Endothelial cell of umbilical vein (primary cell): ENCODE measurements around the gene ALKBH6. TPM values are rescaled to one million over a fixed set of nuclear protein-coding genes. Genes with fewer than 3 reads are reported as not detected.

Source experiments
- BruUV-seq: library from RNA; stranded (reverse); fragments of 400-500 nt; replicated peaks from 2 replicates; lab custom pipeline; 2021; lab: Mats Ljungman, UMichigan
- CTCF ChIA-PET: fragments of 300-600, 350-600 bp; sonication (Branson Sonifier 250); formaldehyde crosslinking; loops from one replicate; lab custom pipeline; 2021; ENCODE audit warnings: antibody characterized with exemption, inconsistent platforms; lab: Charles Lee
- POLR2A ChIA-PET: fragments of 300-600, 350-600 bp; sonication (Branson Sonifier 250); formaldehyde crosslinking; loops from one replicate; lab custom pipeline; 2021; ENCODE audit warnings: antibody characterized with exemption, inconsistent platforms; lab: Charles Lee
- DNase-seq: peaks from one replicate; pipeline ENCODE4 v3.0.0-alpha.2; 2011; ENCODE audit warnings: low read depth, low spot score
- FAIRE-seq: peaks from 2 replicates; lab custom pipeline; 2011; peaks lifted over from hg19 to GRCh38; lab: Jason Lieb, UNC
- H2AFZ ChIP-seq: 2 replicates; pipeline ENCODE4 v1.6.0; 2012; ENCODE audit warnings: low read depth, low read length, control low read depth, inconsistent platforms
- H3K27ac ChIP-seq: 2 replicates; pipeline ENCODE4 v1.5.1; 2011; ENCODE audit warnings: low read depth, mild to moderate bottlenecking, control low read depth, low read length, moderate library complexity; ENCODE audit not compliant: insufficient read depth
- H3K27me3 ChIP-seq, 2 experiments: 2 replicates each; pipeline versions ENCODE4 v1.6.0 to v1.6.1; 2011; ENCODE audit warnings: low read length in 2 of 2, mixed read lengths in 1 of 2; ENCODE audit not compliant: control insufficient read depth in 2 of 2, insufficient read depth in 2 of 2
- H3K36me3 ChIP-seq, 2 experiments: 2 replicates in 1 of 2; 3 replicates in 1 of 2; pipeline ENCODE4 v1.5.1; 2011; ENCODE audit warnings: low read length in 2 of 2, mild to moderate bottlenecking in 1 of 2, moderate library complexity in 1 of 2; ENCODE audit not compliant: control insufficient read depth in 2 of 2, insufficient read depth in 2 of 2; ENCODE audit errors: extremely low read depth in 1 of 2
- H3K4me1 ChIP-seq: 3 replicates; pipeline ENCODE4 v1.5.1; 2011; ENCODE audit warnings: mild to moderate bottlenecking, low read length; ENCODE audit not compliant: control insufficient read depth, insufficient read depth; ENCODE audit errors: extremely low read depth
- H3K4me2 ChIP-seq: 2 replicates; pipeline ENCODE4 v1.6.1; 2011; ENCODE audit warnings: low read length, control low read depth, mixed read lengths; ENCODE audit not compliant: insufficient read depth
- H3K4me3 ChIP-seq, 3 experiments: fragments of 200-600 bp in 1 of 3; sonication (generic), shearing (Covaris generic) in 1 of 3; replicated peaks in 1 of 3; 2 replicates each; pipeline ENCODE4 v1.5.1; 2011 to 2016; ENCODE audit warnings: control low read depth in 3 of 3, low read length in 3 of 3, mild to moderate bottlenecking in 2 of 3, inconsistent platforms in 1 of 3, low read depth in 1 of 3, moderate library complexity in 1 of 3; ENCODE audit not compliant: insufficient read depth in 1 of 3
- H3K79me2 ChIP-seq: 2 replicates; pipeline ENCODE4 v1.6.0; 2012; ENCODE audit warnings: low read length, inconsistent platforms; ENCODE audit not compliant: control insufficient read depth, insufficient read depth
- H3K9ac ChIP-seq: replicated peaks from 2 replicates; pipeline ENCODE3; 2011; ENCODE audit warnings: low read length, control low read depth; ENCODE audit not compliant: insufficient read depth; ENCODE audit errors: extremely low read depth
- H3K9me1 ChIP-seq: replicated peaks from 3 replicates; pipeline ENCODE4 v1.6.0; 2011; ENCODE audit warnings: mild to moderate bottlenecking, low read length; ENCODE audit not compliant: control insufficient read depth, insufficient read depth; ENCODE audit errors: extremely low read depth
- H3K9me3 ChIP-seq: replicated peaks from 2 replicates; pipeline ENCODE4 v1.5.1; 2012; ENCODE audit warnings: low read length, inconsistent platforms; ENCODE audit not compliant: control insufficient read depth, insufficient read depth
- H4K20me1 ChIP-seq: replicated peaks from 2 replicates; pipeline ENCODE3; 2011; ENCODE audit warnings: mild to moderate bottlenecking, low read length; ENCODE audit not compliant: control insufficient read depth, insufficient read depth; ENCODE audit errors: extremely low read depth
- EZH2 ChIP-seq: IDR thresholded peaks from 2 replicates; pipeline ENCODE4 v1.6.1; 2012; ENCODE audit warnings: borderline replicate concordance, low read depth, mild to moderate bottlenecking, moderate library complexity, low read length, inconsistent platforms; ENCODE audit not compliant: severe bottlenecking
- FOS ChIP-seq: IDR thresholded peaks from 2 replicates; pipeline ENCODE4 v1.6.1; 2011; ENCODE audit warnings: mild to moderate bottlenecking, low read length, moderate library complexity, borderline replicate concordance; ENCODE audit not compliant: insufficient read depth
- GATA2 ChIP-seq: IDR thresholded peaks from 2 replicates; pipeline ENCODE4 v1.7.0; 2011; ENCODE audit warnings: low read depth, mild to moderate bottlenecking, moderate library complexity, mixed read lengths, low read length; ENCODE audit not compliant: insufficient read length, insufficient read depth
- JUN ChIP-seq: IDR thresholded peaks from 2 replicates; pipeline ENCODE4 v1.6.1; 2011; ENCODE audit warnings: borderline replicate concordance, low read depth; ENCODE audit not compliant: insufficient read length, insufficient read depth
- MAX ChIP-seq: IDR thresholded peaks from 2 replicates; pipeline ENCODE4 v1.6.1; 2011; ENCODE audit not compliant: insufficient read depth, insufficient read length
- MYC ChIP-seq: IDR thresholded peaks from one replicate; pipeline ENCODE4 v1.6.1; 2011; ENCODE audit warnings: mild to moderate bottlenecking, low read depth, low read length
- POLR2A ChIP-seq: IDR thresholded peaks from 2 replicates; pipeline ENCODE4 v1.6.1; 2012; ENCODE audit warnings: low read depth, mild to moderate bottlenecking, control low read depth, low read length
- POLR2AphosphoS5 ChIP-seq: IDR thresholded peaks from 2 replicates; pipeline ENCODE4 v1.6.1; 2012; ENCODE audit warnings: low read depth, mild to moderate bottlenecking, control low read depth, low read length, moderate library complexity; ENCODE audit not compliant: insufficient read depth
- dilution Hi-C: fragments of 300-500 bp; cut with MboI; formaldehyde crosslinking; loops from one replicate; pipeline ENCODE4 v1.15.0; 2019; ENCODE audit warnings: low sequenced_read_pairs; ENCODE audit not compliant: extremely low pct_ligation_motif_present
- intact Hi-C: fragments of 100-400 bp; cut with micrococcal nuclease; formaldehyde crosslinking; loops from one replicate; pipeline ENCODE4 v1.10.0; 2022
- polyA plus RNA-seq, 4 experiments: library from polyadenylated mRNA; depleted of rRNA in 3 of 4; stranded (reverse) in 3 of 4; unstranded in 1 of 4; fragments of >200 nt; gene quantifications; 2 replicates each; pipeline versions ENCODE4 v1.2.1 to v1.2.3, GENCODE V29; 2011 to 2012; ENCODE audit warnings: missing spikeins in 1 of 4
- total RNA-seq: library from RNA; stranded (reverse); gene quantifications from 2 replicates; pipeline ENCODE4 v1.2.3, GENCODE V29; 2021
- TF ChIP-seq, protein P1 (sequence below), 2 donors: IDR thresholded peaks; 1 replicate in 1 of 2; 2 replicates in 1 of 2; pipeline ENCODE4 v1.5.1; 2011; ENCODE audit warnings: low read length in 2 of 2, mild to moderate bottlenecking in 2 of 2, moderate library complexity in 2 of 2, control low read depth in 1 of 2, inconsistent platforms in 1 of 2, low read depth in 1 of 2; ENCODE audit not compliant: insufficient read depth in 1 of 2; ENCODE audit errors: extremely low read depth in 1 of 2

The ALKBH6 gene
- total and polyA plus RNA-seq, 2 donors (not counting 3 experiments of a cell fraction or from before 2014, with no cell fraction given) = 17.3 to 26.7 TPM

- Histone ChIP-seq H3K27ac (no peak overlapping the region), H3K4me2 (no peak overlapping the region), H3K36me3 (no peaks in the 10 kb centered on the region), H3K9me1 (no peaks in the 10 kb centered on the region), H4K20me1 (no peaks in the 10 kb centered on the region), H2AFZ (no peak overlapping the region), H3K79me2 (no peaks in the 10 kb centered on the region), H3K27me3 (peaks cover 0 to 2% of the 10 kb centered on the region in 2 experiments), H3K4me1 (no peaks in the 10 kb centered on the region), H3K9me3 (no peaks in the 10 kb centered on the region), H3K9ac (no peak overlapping the region), H3K4me3 (no peak overlapping the region)
- no TSS peak for BruUV-seq
- TF ChIP-seq POLR2A = no peak
- TF ChIP-seq FOS = no peak
- TF ChIP-seq MAX = no peak
- TF ChIP-seq POLR2AphosphoS5 = no peak
- TF ChIP-seq JUN = no peak
- TF ChIP-seq, protein P1, sequence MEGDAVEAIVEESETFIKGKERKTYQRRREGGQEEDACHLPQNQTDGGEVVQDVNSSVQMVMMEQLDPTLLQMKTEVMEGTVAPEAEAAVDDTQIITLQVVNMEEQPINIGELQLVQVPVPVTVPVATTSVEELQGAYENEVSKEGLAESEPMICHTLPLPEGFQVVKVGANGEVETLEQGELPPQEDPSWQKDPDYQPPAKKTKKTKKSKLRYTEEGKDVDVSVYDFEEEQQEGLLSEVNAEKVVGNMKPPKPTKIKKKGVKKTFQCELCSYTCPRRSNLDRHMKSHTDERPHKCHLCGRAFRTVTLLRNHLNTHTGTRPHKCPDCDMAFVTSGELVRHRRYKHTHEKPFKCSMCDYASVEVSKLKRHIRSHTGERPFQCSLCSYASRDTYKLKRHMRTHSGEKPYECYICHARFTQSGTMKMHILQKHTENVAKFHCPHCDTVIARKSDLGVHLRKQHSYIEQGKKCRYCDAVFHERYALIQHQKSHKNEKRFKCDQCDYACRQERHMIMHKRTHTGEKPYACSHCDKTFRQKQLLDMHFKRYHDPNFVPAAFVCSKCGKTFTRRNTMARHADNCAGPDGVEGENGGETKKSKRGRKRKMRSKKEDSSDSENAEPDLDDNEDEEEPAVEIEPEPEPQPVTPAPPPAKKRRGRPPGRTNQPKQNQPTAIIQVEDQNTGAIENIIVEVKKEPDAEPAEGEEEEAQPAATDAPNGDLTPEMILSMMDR (IDR thresholded peaks at IDR 0.05; ENCODE audit: extremely low read depth in 1 of 2, insufficient read depth in 1 of 2, low read depth in 1 of 2, low read length in 2 of 2) = no peak
- TF ChIP-seq EZH2 = no peak
- TF ChIP-seq MYC = no peak
- TF ChIP-seq GATA2 = no peak
- intact Hi-C loops (no loop called here), dilution Hi-C loops (no loop called here)
- no peak for DNase-seq
- POLR2A ChIA-PET = no interaction called here
- CTCF ChIA-PET = interaction anchor here (1.4 kb wide), 1 partner anchor 9 kb away, joined by 4 read pairs; no protein-coding TSS in a partner anchor
- no peak for FAIRE-seq
Measured at GRCh38 chr19:35966771-35967170, 47.2 kb downstream of the ALKBH6 start.
